ENCODE results near the gene PKD1.

Gene PKD1

GRCh38 chr16:2079991-2080390, 55.7 kb downstream of the PKD1 start:
- TF ChIP-seq CTCF (IDR thresholded peaks at IDR 0.05) (no peak), ZFX (IDR thresholded peaks at IDR 0.05; ENCODE audit: borderline replicate concordance) (no peak)
- no peak overlapping the region for H3K27ac ChIP-seq

GRCh38 chr16:2079311-2079800, 56.3 kb downstream of the PKD1 start:
- no peak overlapping the region for H3K27ac ChIP-seq
- TF ChIP-seq ZFX (IDR thresholded peaks at IDR 0.05; ENCODE audit: borderline replicate concordance): no peak

GRCh38 chr16:2078691-2079090, 57.0 kb downstream of the PKD1 start:
- TF ChIP-seq ZFX (IDR thresholded peaks at IDR 0.05; ENCODE audit: borderline replicate concordance) (no peak), CTCF (IDR thresholded peaks at IDR 0.05) (no peak)

GRCh38 chr16:2078096-2078495, 57.6 kb downstream of the PKD1 start:
- TF ChIP-seq ZFX (IDR thresholded peaks at IDR 0.05; ENCODE audit: borderline replicate concordance) (no peak), CTCF (IDR thresholded peaks at IDR 0.05) (no peak)
- H3K27ac ChIP-seq: no peak overlapping the region

More at GRCh38 chr16:2078691-2079090, 57.0 kb downstream of the PKD1 start:
- no peak overlapping the region for H3K27ac ChIP-seq

GRCh38 chr16:2077696-2078095, 58.0 kb downstream of the PKD1 start:
- no peak overlapping the region for H3K27ac ChIP-seq
- TF ChIP-seq ZFX (IDR thresholded peaks at IDR 0.05; ENCODE audit: borderline replicate concordance) (no peak), CTCF (IDR thresholded peaks at IDR 0.05) (no peak)

- no peak overlapping the region for H3K27ac ChIP-seq
- TF ChIP-seq ZFX (IDR thresholded peaks at IDR 0.05; ENCODE audit: borderline replicate concordance): no peak
- no peak for TF ChIP-seq CTCF (IDR thresholded peaks at IDR 0.05)
Observed at GRCh38 chr16:2077016-2077415, 58.7 kb downstream of the PKD1 start.

- TF ChIP-seq CTCF (IDR thresholded peaks at IDR 0.05) (no peak), ZFX (IDR thresholded peaks at IDR 0.05; ENCODE audit: borderline replicate concordance) (no peak)
- H3K27ac ChIP-seq: no peak overlapping the region
Observed at GRCh38 chr16:2076072-2076865, 59.4 kb downstream of the PKD1 start.
